G401 (cell line): Measurements from ENCODE around the gene HYAL3. TPM values are rescaled to one million over a fixed set of nuclear protein-coding genes. Genes with fewer than 3 reads are reported as not detected.
"Not testable (repeated sequence)": the region's sequence is repeated elsewhere in the genome, so short reads cannot be mapped to it uniquely, and the experiment has no call there.

Experiments used
- DNase-seq: peaks from one replicate; pipeline ENCODE4 v3.0.0-alpha.2; 2015; ENCODE audit warnings: low spot score
- in situ Hi-C: cut with HindIII; loops from 2 replicates; pipeline ENCODE4 v1.10.0; 2016; ENCODE audit warnings: low sequenced_read_pairs, mixed read lengths
- total RNA-seq: library from RNA; depleted of rRNA; stranded (reverse); fragments of >200 nt; shearing (Covaris generic); gene quantifications from 2 replicates; pipeline ENCODE4 v1.2.3, GENCODE V29; 2014

Gene HYAL3
- total RNA-seq, 1 experiment from 2014 or later: 7.9 TPM

DNA sequence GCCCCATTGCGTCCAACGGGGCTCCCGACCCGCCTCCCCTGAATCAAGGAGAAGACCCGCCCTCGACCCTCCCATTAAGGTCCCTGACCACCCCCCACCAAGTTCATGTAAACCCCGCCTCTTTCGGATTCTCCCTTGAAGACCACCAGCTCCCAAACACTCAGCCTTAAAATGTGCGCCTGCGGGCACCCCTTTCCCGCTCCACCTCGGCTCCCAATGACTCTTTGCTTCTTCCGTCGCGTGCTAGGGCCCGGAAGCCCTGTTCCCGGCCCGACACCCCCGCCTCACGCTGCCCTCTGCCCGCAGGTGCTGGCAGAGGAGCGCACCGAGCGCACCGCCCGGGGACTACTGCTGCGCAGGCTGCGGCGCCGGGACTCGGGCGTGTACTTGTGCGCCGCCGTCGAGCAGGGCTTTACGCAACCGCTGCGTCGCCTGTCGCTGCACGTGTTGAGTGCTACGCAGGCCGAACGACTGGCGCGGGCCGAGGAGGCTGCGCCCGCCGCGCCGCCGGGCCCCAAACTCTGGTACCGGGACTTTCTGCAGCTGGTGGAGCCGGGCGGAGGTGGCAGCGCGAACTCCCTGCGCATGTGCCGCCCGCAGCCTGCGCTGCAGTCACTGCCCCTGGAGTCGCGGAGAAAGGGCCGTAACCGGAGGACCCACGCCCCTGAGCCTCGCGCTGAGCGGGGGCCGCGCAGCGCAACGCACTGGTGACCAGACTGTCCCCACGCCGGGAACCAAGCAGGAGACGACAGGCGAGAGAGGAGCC, 23.0 kb downstream of the HYAL3 start:
- DNase-seq: no peak
- in situ Hi-C loops: no loop called here

DNA sequence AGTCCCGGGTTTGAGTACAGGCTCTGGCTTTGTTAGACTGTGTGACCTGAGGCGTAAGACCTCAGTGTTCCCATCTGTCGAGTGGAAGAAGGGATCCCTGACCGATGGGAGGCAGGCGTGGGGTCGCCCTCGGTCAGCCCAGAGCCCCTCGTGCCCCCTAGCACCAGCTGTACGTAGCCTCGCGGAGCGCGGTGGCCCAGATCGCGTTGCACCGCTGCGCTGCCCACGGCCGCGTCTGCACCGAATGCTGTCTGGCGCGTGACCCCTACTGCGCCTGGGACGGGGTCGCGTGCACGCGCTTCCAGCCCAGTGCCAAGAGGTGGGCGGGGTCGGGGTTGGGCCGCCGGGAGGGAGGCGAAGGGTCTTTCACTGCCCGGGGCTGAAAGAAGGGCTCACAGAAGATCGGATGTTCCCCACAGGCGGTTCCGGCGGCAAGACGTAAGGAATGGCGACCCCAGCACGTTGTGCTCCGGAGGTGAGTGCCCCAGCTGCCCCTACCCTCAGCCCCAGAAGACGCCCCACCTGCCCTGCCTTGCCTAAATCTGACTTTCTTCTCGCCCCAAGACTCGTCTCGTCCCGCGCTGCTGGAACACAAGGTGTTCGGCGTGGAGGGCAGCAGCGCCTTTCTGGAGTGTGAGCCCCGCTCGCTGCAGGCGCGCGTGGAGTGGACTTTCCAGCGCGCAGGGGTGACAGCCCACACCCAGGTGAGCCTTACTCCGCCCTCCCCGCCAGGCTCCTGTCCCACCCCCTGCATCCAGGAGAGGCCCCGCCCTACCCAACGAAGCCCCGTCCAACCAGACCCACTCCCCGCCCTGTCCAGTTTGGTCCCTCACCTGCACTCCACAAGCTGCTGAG, 23.8 kb downstream of the HYAL3 start:
- in situ Hi-C loops: no loop called here

DNA sequence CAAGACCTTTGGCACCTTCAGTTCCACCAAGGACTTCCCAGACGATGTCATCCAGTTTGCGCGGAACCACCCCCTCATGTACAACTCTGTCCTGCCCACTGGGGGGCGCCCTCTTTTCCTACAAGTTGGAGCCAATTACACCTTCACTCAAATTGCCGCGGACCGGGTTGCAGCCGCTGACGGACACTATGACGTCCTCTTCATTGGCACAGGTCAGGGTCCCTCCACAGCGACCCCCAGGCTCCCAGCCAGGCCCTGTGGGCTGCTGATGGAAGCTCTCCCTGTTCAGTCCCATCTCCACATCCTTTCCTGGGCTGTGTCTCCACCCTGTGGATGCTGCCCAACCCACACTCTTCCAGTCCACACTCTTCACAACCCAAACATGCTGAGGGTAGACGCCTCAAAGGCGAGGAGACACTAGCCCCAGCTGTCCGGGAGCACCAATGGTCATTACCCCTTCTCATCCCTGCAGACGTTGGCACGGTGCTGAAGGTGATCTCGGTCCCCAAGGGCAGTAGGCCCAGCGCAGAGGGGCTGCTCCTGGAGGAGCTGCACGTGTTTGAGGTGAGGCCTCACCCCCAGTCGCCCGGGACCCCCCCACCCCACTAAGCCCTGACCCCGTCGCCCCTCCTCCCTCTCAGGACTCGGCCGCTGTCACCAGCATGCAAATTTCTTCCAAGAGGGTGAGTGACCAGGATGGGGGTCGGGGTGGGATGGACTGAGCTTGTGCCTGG, 24.7 kb downstream of the HYAL3 start:
- in situ Hi-C loops: no loop called here
- peak; percentile 50 for DNase-seq

More for the DNA sequence above, 23.8 kb downstream of the HYAL3 start:
- no peak for DNase-seq

DNA sequence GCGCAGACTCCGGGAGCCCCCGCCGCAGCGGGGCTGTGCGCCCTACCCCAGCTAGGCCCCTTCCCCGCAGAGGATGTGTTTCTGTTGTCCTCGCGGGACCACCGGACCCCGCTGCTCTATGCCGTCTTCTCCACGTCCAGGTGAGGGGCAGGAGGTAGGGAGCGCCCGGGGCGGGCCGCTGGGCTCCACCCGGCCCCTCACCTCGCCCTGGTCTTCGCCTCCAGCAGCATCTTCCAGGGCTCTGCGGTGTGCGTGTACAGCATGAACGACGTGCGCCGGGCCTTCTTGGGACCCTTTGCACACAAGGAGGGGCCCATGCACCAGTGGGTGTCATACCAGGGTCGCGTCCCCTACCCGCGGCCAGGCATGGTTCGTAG, 25.5 kb downstream of the HYAL3 start:
- DNase-seq: no peak
- in situ Hi-C loops: no loop called here

DNA sequence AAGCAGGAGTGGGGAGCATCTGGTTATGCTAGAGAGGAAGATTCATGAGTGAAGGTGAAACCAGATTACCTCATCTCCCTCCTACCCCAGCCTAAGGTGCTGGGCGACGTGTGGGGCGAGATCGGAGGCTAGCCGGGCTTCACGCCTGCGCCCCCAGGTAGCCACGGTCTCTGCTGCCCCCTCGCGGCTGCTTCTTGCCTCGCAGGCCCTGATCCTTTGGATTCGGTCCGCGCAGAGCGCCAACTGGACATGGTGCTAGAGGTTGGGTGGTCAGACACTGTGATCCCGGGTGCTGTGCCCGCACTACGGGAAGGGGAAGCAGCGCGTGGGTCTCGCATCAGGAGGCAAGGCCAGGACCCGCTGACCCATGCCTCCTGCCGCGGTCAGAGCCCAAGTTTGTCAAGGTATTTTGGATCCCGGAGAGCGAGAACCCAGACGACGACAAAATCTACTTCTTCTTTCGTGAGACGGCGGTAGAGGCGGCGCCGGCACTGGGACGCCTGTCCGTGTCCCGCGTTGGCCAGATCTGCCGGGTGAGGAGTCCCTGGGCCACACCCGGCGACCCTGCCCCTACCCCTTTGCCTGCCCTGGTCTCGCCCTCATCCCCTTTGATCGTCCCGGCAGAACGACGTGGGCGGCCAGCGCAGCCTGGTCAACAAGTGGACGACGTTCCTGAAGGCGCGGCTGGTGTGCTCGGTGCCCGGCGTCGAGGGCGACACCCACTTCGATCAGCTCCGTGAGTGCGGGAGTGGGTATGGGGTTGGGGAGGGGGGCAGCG, 26.1 kb downstream of the HYAL3 start:
- peak; percentile 81 for DNase-seq

DNA sequence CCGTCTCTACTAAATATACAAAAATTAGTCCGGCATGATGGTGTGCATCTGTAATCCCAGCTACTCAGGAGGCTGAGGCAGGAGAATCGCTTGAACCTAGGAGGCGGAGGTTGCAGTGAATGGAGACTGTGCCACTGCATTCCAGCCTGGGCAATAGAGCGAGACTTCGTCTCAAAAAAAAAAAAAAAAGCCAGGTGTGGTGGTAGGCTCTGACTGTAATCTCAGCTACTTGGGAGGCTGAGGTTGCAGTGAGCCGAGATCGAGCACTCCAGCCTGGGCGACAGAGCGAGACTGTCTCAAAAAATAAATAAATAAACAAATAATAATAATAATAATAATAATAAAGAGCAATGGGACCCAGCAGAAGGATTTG, 26.7 kb downstream of the HYAL3 start:
- in situ Hi-C loops, DNase-seq: not testable (repeated sequence)

More for the DNA sequence above, 26.1 kb downstream of the HYAL3 start:
- in situ Hi-C loops: no loop called here

DNA sequence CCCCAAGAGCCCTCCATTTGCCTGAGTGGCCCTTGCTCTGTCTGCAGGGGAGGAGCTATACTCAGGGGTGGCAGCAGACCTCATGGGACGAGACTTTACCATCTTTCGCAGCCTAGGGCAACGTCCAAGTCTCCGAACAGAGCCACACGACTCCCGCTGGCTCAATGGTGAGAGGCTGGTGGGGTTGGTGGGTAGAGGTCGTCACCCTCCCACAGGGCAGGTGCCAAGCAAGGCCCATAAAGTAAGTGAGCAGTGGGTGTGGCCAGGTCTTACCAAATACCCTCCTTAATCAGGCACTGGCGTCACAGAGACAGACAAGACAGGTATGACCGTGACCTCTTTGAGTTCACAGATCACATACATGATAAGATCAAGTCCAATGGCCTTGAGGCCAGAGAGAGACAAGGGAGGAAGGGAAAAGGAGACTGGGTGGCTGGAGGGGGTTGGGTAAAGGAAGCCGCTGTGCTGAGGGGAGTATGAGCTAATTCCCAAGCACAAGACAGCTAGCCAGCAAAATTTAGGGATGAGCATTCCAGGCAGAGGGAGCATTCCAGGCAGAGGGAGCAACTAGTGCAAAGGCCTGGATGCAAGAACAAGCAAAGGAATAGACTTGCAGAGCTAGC, 27.8 kb downstream of the HYAL3 start:
- in situ Hi-C loops: no loop called here
- no peak for DNase-seq

DNA sequence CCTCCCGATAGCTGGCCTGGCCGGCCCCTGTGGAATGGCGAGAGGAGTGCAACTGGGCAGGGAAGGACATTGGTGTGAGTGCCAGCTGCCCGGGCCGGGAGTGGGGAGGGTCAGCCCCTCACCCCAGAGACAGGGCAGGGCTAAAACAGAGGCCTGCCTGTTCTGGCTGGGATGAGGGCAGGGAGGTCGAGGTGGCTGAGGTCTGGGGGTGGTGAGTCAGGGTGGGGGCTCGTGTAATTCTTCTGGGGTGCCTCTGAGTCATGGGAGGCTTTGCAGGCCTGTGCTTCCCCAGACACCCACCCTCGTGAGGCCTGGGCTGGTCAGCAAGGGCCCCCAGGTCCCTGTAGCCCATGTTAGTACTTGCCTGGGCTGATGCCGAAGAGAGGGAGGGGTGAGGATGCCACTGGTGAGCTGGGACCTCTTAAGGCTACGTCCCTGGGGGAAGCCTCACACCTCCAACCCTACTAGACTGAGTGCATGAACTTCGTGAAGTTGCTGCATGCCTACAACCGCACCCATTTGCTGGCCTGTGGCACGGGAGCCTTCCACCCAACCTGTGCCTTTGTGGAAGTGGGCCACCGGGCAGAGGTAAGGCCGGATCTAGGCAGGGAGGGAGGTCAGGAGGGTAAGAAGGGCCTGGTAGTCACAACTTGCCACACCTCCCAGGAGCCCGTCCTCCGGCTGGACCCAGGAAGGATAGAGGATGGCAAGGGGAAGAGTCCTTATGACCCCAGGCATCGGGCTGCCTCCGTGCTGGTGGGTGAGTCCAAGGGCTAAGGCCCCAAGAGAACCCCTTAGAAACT, 28.6 kb downstream of the HYAL3 start:
- in situ Hi-C loops: no loop called here
- DNase-seq: no peak

DNA sequence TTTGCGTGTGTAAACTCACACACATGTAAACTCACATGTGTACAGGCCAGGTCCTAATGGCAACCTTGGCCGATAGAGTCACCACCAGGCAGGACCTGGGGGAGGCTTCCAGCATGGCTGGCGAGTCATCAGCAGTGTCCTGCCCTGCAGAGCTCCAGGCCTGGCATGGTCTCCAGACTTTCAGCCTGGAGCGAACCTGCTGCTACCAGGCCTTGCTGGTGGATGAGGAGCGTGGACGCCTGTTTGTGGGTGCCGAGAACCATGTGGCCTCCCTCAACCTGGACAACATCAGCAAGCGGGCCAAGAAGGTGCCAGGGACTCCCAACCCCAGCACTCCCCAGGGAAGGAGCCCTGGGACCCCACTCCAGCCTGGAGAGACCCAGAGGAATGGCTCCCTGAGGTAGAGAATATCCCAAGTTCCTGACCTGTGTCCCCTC, 29.2 kb downstream of the HYAL3 start:
- no peak for DNase-seq
- in situ Hi-C loops: loop anchor here (10.0 kb wide), 1 partner anchor 85 kb away; the partner anchor contains the start of genes CYB561D2, NPRL2 and TMEM115

DNA sequence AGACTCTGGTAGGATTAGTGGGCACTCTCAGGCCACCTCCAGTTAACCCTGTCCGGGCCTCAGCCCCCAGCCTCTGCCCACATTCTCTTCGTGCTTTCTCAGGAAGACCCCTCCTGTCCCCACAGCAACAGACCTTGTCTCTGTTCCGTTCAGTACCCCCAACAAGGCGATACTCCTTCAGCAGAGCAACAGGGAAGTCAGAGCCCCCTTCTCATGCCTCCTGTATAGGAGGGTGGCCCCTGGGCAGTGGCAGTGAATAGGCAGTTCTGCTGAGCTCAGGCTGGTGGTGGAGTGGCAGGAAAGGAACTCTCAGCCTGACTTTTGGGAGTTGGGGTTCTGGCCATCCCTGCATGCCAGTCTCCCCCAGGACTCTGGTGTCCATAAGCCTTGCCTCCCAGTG, 29.7 kb downstream of the HYAL3 start:
- in situ Hi-C loops: loop anchor here (10.0 kb wide), 1 partner anchor 85 kb away; the partner anchor contains the start of genes CYB561D2, NPRL2 and TMEM115
- no peak for DNase-seq

DNA sequence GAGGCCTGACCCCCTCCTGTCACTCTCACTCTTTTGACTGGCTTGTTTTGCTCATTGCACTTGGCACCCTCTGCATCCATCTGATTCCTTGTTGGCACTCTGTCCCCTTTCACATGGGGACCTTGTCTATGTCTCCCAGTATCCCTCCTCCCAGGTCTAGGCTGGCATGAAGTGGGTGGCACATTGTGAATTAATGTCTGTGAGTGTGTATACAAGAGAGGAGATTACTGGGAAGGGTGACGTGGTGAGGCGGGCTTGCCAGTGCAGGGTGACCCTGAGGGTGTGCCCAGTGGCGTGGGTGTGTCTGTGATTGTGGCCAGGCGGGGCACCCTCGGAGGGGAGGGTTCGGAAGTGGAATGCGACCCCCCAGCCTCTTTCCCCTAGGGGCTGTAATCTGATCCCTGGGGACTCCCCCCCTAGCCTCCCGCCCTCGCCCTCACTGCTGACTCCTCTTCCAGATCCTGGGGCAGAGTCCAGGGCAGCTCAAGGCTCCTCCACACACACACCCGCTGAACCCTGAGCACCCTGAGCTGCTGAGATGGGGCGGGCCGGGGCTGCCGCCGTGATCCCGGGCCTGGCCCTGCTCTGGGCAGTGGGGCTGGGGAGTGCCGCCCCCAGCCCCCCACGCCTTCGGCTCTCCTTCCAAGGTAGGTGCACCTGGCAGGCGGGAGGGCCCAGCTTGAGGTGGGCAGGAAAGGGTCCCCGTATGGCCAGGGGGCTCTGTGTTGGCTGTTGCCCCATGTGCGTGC, 30.3 kb downstream of the HYAL3 start, which contains the start of gene SEMA3B:
Gene SEMA3B, plus strand, starts transcription at position 445 of the 749 bp plus-strand sequence. Its CDS starts 94 bp downstream, at position 539.
- in situ Hi-C loops: loop anchor here (10.0 kb wide), 1 partner anchor 86 kb away; the partner anchor contains the start of genes CYB561D2, NPRL2 and TMEM115
- DNase-seq: no peak

DNA sequence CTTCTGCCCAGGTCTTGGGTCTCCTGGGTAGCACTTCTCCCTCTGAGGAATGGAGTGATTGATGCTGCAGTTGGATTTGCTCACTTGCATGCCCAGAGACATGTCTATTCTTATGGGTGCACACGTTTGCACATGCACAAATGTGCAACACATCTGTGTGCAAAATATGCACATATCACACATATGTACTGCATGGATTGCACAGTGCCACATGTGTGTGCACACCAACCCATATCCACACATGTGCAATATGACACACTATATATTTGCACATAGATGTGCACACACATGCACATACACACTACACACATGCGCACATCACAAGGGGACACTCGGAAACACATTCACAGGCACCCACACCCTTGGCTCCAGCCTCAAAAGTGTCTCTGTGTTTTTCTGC, 30.9 kb downstream of the HYAL3 start:
- DNase-seq: no peak
- in situ Hi-C loops: loop anchor here (10.0 kb wide), 1 partner anchor 87 kb away; the partner anchor contains the start of genes CYB561D2, NPRL2 and TMEM115

DNA sequence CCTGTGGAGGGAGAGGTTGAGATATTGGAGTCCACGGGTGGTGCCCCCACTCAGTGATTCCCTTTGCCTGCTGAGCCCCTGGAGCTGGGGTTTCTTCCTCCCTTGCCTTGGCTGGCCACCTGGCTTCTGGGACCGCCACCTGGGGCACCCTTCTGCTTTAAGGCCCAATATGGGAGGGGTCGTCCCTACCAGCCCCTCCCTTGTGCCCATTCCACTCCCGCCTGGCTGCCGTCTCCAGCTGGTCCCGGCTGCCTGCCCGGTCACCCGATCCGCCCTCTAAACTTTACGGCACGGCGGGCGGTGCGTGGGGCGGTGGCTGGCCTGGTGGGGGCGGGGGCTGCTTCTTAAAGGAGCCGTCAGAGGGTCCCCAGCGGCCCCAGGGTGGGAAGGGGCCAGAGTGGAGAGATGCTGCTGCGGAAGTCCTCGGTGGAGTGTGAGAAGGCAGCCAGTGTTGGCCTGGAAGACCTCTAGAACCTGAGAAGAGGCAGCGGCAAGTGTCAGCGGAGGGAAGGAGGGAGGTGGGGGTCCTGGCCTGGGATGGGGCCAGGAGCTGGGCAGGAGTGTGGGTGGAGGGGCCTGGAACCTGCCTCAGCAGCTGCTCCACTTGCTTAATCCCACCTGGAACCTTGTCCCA, 31.8 kb downstream of the HYAL3 start:
- in situ Hi-C loops: loop anchor here (10.0 kb wide), 1 partner anchor 87 kb away; the partner anchor contains the start of genes CYB561D2, NPRL2 and TMEM115
- no peak for DNase-seq

DNA sequence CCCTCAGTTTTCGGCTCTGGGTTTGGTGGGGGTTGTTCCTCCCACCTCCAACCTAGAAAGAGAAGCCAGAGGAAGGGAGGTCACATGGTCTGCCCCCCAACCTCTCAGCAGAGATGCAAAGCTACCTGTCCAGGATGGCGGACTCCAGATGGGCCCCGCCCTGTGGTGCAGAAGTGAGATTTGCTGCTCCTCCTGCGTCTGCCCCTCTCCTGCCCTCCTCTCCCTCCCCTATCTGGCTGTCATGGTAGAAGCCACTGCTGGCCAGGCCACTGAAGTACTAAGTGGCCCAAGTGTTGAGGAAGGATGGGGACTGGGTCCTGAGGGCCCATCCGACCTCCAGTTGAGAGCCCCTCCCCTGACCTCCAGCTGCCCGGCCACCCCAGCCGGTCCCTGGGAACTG, 32.4 kb downstream of the HYAL3 start:
- in situ Hi-C loops: loop anchor here (10.0 kb wide), 1 partner anchor 88 kb away; the partner anchor contains the start of genes CYB561D2, NPRL2 and TMEM115
- DNase-seq: no peak

DNA sequence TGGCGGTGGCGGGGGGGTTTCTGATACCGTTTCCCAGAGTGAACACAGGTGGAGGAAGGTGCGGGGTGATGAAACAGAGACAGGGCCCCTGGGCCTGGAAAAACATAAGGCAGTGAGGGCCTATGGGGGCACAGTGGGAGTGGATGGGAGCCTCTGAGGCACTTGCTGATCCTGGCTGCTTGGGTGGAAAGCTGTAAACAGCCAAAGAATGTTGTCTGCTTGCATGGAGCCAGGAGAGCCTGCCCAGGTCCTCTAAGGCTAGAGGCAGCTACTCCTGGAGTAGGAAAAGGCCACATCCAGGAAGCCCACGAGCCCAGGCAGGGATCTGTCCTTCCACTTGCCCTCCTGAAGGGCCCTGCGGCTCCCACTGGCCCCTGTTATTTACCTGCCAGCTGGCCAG, 33.2 kb downstream of the HYAL3 start:
- in situ Hi-C loops: loop anchor here (10.0 kb wide), 1 partner anchor 89 kb away; the partner anchor contains the start of genes CYB561D2, NPRL2 and TMEM115

DNA sequence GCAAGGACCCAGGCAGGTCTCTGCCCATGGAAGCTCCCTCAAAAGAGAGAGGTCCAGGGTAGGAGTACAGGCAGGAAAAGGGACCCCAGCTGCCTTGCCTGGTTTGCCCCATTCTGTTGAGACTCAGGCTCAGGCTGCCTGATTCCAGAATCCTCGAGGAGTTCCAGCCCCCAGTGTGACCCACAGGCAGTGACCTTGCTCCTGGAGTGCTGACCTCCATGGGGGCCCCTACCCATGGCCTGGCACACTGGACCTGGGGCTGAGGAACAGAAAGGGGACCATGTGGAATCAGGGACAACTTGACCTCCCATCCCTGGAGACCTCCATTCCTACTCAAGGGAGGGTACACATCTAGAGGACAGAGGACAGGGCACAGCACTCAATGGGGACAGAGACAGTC, 33.6 kb downstream of the HYAL3 start:
- DNase-seq: no peak
- in situ Hi-C loops: loop anchor here (10.0 kb wide), 1 partner anchor 89 kb away; the partner anchor contains the start of genes CYB561D2, NPRL2 and TMEM115

More for the DNA sequence above, 33.2 kb downstream of the HYAL3 start:
- DNase-seq: no peak
